Measurements from ENCODE around the gene PLCH2.

PLCH2 gene

DNA sequence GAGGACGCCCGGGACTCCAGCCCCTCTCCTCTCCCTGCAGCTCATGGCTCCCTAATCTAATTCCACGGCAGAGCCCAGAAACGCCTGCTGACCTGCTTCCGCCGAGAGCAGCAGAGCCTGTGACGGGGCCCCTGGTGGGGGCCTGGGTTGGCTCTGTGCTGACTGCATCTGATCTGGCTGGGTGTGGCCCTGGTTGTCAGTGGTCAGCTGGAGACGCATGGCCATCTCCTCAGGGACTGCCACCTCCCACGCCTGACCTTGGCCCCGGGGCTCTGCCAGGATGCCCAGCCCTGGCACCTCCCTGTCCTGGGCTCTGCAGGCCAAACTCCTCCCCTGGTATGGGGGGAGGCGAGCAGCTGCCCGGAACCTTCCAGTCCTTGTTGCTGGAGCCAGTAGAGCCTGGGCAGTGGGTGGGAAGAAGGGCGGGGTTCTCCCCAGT, 1.1 kb upstream of the PLCH2 start:
- TF ChIP-seq, protein P1, sequence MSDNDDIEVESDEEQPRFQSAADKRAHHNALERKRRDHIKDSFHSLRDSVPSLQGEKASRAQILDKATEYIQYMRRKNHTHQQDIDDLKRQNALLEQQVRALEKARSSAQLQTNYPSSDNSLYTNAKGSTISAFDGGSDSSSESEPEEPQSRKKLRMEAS (IDR thresholded peaks at IDR 0.05), result no peak
- TF ChIP-seq CEBPB (IDR thresholded peaks at IDR 0.05), result no peak
- TF ChIP-seq TEAD4 (IDR thresholded peaks at IDR 0.05), result no peak
- TF ChIP-seq NFIC (IDR thresholded peaks at IDR 0.05), result no peak
- TF ChIP-seq, protein P2, sequence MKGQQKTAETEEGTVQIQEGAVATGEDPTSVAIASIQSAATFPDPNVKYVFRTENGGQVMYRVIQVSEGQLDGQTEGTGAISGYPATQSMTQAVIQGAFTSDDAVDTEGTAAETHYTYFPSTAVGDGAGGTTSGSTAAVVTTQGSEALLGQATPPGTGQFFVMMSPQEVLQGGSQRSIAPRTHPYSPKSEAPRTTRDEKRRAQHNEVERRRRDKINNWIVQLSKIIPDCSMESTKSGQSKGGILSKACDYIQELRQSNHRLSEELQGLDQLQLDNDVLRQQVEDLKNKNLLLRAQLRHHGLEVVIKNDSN (IDR thresholded peaks at IDR 0.05), result no peak
- TF ChIP-seq EP300 (IDR thresholded peaks at IDR 0.05; ENCODE audit: borderline replicate concordance), result no peak
- TF ChIP-seq YY1 (IDR thresholded peaks at IDR 0.05; ENCODE audit: low read depth), result no peak

DNA sequence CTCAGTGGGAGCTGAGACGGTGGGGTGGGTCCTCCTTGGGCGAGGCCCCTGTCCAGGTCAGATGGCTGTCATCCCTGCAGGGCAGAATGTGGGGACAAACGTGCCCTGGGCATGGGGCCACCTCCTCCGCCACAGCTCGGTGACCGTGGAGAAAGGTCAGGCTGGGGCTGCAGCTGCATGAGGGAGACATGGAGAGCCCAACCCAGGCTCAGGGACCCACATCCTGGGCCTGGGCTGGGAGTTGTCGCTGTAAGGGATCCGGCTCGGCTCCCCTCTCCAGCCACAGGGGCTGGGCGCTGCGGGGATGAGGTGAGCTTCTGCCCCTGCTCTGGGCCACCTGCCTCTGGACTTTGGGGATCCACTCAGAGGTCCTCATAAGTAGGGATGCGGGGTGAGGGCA, 518 bp upstream of the PLCH2 start:
- TF ChIP-seq, protein P3, sequence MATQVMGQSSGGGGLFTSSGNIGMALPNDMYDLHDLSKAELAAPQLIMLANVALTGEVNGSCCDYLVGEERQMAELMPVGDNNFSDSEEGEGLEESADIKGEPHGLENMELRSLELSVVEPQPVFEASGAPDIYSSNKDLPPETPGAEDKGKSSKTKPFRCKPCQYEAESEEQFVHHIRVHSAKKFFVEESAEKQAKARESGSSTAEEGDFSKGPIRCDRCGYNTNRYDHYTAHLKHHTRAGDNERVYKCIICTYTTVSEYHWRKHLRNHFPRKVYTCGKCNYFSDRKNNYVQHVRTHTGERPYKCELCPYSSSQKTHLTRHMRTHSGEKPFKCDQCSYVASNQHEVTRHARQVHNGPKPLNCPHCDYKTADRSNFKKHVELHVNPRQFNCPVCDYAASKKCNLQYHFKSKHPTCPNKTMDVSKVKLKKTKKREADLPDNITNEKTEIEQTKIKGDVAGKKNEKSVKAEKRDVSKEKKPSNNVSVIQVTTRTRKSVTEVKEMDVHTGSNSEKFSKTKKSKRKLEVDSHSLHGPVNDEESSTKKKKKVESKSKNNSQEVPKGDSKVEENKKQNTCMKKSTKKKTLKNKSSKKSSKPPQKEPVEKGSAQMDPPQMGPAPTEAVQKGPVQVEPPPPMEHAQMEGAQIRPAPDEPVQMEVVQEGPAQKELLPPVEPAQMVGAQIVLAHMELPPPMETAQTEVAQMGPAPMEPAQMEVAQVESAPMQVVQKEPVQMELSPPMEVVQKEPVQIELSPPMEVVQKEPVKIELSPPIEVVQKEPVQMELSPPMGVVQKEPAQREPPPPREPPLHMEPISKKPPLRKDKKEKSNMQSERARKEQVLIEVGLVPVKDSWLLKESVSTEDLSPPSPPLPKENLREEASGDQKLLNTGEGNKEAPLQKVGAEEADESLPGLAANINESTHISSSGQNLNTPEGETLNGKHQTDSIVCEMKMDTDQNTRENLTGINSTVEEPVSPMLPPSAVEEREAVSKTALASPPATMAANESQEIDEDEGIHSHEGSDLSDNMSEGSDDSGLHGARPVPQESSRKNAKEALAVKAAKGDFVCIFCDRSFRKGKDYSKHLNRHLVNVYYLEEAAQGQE (IDR thresholded peaks at IDR 0.05; ENCODE audit: low read depth), result no peak

DNA sequence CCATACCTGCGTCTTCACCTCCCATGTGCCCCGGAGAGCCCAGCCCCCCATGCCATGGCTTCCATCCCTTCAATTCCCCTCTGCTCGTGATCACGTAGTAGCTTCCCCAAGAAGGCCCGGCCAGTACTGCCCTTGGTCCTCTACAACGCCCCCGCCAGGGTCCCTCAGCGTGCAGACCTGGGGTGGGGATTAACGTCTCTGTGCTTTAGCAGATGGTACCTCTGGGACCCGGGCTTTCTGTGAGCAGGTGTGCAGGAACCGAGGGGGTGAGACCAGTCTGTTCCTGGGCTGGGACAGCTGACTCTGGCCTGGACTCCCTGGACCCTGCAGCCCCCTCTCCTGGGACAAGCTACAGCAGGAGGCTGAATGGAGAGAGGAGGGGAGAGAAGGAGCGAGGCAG, 1.2 kb downstream of the PLCH2 start:
- TF ChIP-seq TEAD4 (IDR thresholded peaks at IDR 0.05) (no peak), TAF1 (IDR thresholded peaks at IDR 0.05; ENCODE audit: low read depth) (no peak), ZBTB7A (IDR thresholded peaks at IDR 0.05; ENCODE audit: low read depth) (no peak), CREB1 (IDR thresholded peaks at IDR 0.05; ENCODE audit: low read depth) (no peak), CEBPB (IDR thresholded peaks at IDR 0.05) (no peak), NFIC (IDR thresholded peaks at IDR 0.05) (no peak), RAD21 (IDR thresholded peaks at IDR 0.05; ENCODE audit: low read depth) (no peak), FOXM1 (IDR thresholded peaks at IDR 0.05; ENCODE audit: borderline replicate concordance, low read depth) (no peak), EGR1 (IDR thresholded peaks at IDR 0.05) (no peak), TCF12 (IDR thresholded peaks at IDR 0.05; ENCODE audit: low read depth) (no peak), YY1 (IDR thresholded peaks at IDR 0.05; ENCODE audit: low read depth) (no peak), EP300 (IDR thresholded peaks at IDR 0.05; ENCODE audit: borderline replicate concordance) (no peak)
- TF ChIP-seq, protein P1 (IDR thresholded peaks at IDR 0.05), result no peak
- TF ChIP-seq, protein P2 (IDR thresholded peaks at IDR 0.05), result no peak
- TF ChIP-seq, protein P3 (IDR thresholded peaks at IDR 0.05; ENCODE audit: low read depth), result no peak

DNA sequence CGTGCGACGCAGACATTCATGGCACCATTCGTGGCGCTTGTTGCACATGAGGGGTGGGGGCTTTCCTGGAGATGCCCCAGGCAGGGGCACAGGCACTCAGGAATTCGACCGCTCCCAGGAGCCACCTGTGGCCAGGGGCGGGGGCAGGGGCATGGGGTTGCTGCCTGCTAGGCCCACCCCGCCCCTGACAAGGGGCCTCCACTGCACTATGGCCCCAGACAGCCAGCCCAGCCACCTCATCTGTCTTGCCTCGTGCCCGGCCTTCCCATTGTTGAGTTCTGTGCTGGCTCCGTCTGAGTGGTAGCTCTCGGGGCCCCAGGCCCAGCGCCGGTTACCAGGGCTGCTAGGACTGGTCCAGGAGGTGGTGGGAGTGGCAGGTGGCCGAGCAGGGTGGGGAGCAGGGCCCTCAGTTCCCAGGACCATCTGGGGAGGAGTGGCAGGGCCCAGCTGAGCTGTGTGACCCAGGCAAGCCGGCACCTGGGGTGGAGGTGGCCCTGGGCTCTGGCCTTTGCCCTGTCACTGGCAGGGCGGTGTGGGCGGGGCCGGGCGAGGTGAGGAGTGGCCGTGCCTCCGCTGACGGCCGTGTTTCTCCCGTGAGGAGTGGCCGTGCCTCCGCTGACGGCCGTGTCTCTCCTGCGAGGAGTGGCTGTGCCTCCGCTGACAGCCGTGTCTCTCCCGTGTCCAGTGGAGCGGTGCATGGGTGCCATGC, 1.9 kb downstream of the PLCH2 start:
- TF ChIP-seq EP300 (IDR thresholded peaks at IDR 0.05; ENCODE audit: borderline replicate concordance) (no peak), NFIC (IDR thresholded peaks at IDR 0.05) (no peak), TAF1 (IDR thresholded peaks at IDR 0.05; ENCODE audit: low read depth) (no peak), CREB1 (IDR thresholded peaks at IDR 0.05; ENCODE audit: low read depth) (no peak), FOXM1 (IDR thresholded peaks at IDR 0.05; ENCODE audit: borderline replicate concordance, low read depth) (no peak), RAD21 (IDR thresholded peaks at IDR 0.05; ENCODE audit: low read depth) (no peak), ZBTB7A (IDR thresholded peaks at IDR 0.05; ENCODE audit: low read depth) (no peak), YY1 (IDR thresholded peaks at IDR 0.05; ENCODE audit: low read depth) (no peak), TCF12 (IDR thresholded peaks at IDR 0.05; ENCODE audit: low read depth) (no peak), TEAD4 (IDR thresholded peaks at IDR 0.05) (no peak), EGR1 (IDR thresholded peaks at IDR 0.05) (no peak), CEBPB (IDR thresholded peaks at IDR 0.05) (no peak)
- TF ChIP-seq, protein P1 (IDR thresholded peaks at IDR 0.05), result no peak
- TF ChIP-seq, protein P2 (IDR thresholded peaks at IDR 0.05), result no peak
- TF ChIP-seq, protein P3 (IDR thresholded peaks at IDR 0.05; ENCODE audit: low read depth), result no peak
